Thymus (tissue), 11 donors: ENCODE measurements around the gene THEMIS2. TPM values are rescaled to one million over a fixed set of nuclear protein-coding genes. Genes with fewer than 3 reads are reported as not detected.

ENCODE experiments used
- DNase-seq, 9 donors: peaks; one replicate each; pipeline ENCODE4 v3.0.0-alpha.2; 2013; ENCODE audit warnings: low spot score in 9 of 9, low read depth in 6 of 9, missing footprints in 1 of 9
- H3K27ac ChIP-seq, 2 donors: one replicate each; pipeline ENCODE4 v1.5.1; 2013; ENCODE audit warnings: control low read depth in 1 of 2, low read depth in 1 of 2, low read length in 1 of 2, mild to moderate bottlenecking in 1 of 2, moderate library complexity in 1 of 2
- H3K27me3 ChIP-seq, 2 donors: one replicate each; pipeline ENCODE4 v1.5.1; 2013; ENCODE audit warnings: low read length in 1 of 2; ENCODE audit not compliant: control insufficient read depth in 2 of 2, insufficient read depth in 1 of 2
- H3K36me3 ChIP-seq, 2 donors: one replicate each; pipeline ENCODE4 v1.5.1; 2013; ENCODE audit warnings: low read length in 1 of 2, mild to moderate bottlenecking in 1 of 2, moderate library complexity in 1 of 2; ENCODE audit not compliant: control insufficient read depth in 2 of 2, insufficient read depth in 2 of 2
- H3K4me1 ChIP-seq, 2 donors: one replicate each; pipeline ENCODE4 v1.5.1; 2013; ENCODE audit warnings: low read length in 2 of 2; ENCODE audit not compliant: control insufficient read depth in 2 of 2, insufficient read depth in 2 of 2
- H3K4me3 ChIP-seq, 2 donors: one replicate each; pipeline ENCODE4 v1.5.1; 2013; ENCODE audit warnings: low read length in 2 of 2, control low read depth in 1 of 2, mild to moderate bottlenecking in 1 of 2
- H3K9me3 ChIP-seq, 2 donors: one replicate each; pipeline ENCODE4 v1.5.1; 2013; ENCODE audit warnings: low read length in 1 of 2, mild to moderate bottlenecking in 1 of 2; ENCODE audit not compliant: control insufficient read depth in 2 of 2, insufficient read depth in 1 of 2
- WGBS: extraction: QIAGEN DNeasy Blood & Tissue Kit; methylation state at CpG from one replicate; pipeline ENCODE4 v1.1.7; 2013; 5-methylcytosine and 5-hydroxymethylcytosine counted together
- polyA plus RNA-seq: library from polyadenylated mRNA; stranded (reverse); fragments of 200-250 nt; gene quantifications from one replicate; pipeline ENCODE4 v1.2.3, GENCODE V29; 2013
- total RNA-seq: library from RNA; stranded (reverse); fragments of 120-200 nt; gene quantifications from one replicate; pipeline ENCODE4 v1.2.4, GENCODE V29; 2013
- donor health status: healthy.

Gene THEMIS2
- total and polyA plus RNA-seq, 2 donors: 17.2 to 64.4 TPM

DNA sequence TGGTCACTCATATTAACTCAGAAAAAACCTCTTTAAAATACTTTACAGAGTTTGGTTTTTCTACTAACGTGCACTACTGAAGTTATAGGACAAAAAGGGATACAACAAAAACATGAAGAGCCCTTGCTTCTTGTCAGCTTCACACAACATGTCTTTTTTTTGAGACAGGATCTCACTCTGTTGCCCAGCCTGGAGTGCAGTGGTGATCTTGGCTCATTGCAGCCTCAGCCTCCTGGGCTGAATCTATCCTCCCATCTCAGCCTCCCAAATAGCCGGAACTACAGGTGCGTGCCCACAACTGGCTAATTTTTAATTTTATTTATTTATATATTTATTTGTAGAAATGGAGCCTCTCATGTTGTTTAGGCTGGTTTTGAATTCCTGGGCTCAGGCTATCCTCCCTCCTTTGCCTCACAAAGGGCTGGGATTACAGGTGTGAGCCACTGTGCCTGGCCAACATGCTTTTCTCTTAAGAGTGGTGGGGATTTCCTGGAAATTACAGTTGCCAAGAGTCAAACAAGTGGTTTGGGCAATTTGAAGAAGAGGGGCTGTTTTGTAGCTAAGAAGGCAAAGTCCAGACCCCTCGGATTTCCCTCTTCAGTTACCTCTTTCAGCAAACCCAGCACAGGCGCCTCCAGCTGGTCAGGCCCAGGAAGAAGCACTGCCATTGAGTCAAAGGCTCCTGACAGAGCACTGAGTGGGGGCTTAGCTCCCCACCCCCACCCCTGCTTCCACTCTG is 56.0 kb downstream of the THEMIS2 start:
- H3K27ac ChIP-seq: no peak overlapping the region
- no peaks in the 10 kb centered on the region for H3K36me3 ChIP-seq
- WGBS: 93% methylated on average over 5 of the region's 5 CpGs
- DNase-seq: no peak
- no peaks in the 10 kb centered on the region for H3K27me3 ChIP-seq
- H3K4me3 ChIP-seq: no peak overlapping the region
- H3K9me3 ChIP-seq: no peaks in the 10 kb centered on the region
- H3K4me1 ChIP-seq: peaks cover 0 to 2% of the 10 kb centered on the region in 2 donors

DNA sequence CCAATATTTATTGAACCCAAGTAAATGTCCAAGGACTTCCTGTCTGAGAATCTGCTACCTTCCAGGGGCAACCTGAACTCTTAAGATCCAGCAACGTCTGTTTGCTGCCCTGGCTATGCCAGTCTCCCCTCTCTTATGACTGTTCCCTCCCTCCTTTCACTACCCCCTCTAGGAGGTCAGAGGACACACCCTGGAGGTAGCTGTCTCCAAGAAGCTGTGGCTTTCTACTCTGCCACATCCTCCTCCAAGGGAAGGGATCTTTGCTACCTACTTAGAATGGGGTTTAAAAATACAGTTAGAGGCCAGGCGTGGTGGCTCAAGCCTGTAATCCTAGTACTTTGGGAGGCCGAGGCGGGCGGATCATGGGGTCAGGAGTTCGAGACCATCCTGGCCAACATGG is 58.8 kb downstream of the THEMIS2 start:
- H3K27ac ChIP-seq: no peak overlapping the region
- no peak overlapping the region for H3K4me3 ChIP-seq
- no peaks in the 10 kb centered on the region for H3K9me3 ChIP-seq
- H3K27me3 ChIP-seq: peaks cover 0 to 13% of the 10 kb centered on the region in 2 donors
- WGBS: 97% methylated on average over 6 of the region's 6 CpGs
- no peak for DNase-seq
- H3K4me1 ChIP-seq: peaks cover 4 to 11% of the 10 kb centered on the region in 2 donors
- no peaks in the 10 kb centered on the region for H3K36me3 ChIP-seq

DNA sequence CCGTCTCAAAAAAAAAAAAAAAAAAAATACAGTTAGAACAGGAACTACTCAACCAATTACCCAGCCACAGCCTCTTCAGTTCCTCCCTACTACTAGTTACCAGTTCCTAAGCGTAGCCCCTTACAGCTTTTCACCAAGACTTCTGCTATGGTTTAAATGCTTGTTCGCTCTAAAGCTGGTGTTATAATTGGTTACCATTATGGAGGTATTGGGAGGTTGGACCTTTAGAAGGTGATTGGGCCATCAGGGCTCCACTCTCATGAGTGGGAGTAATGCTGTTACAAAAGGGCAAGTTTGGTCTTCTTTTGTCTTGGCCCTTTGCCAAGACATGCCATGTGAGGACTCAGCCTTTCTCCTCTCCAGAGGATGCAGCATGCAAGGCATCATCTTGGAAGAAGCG is 59.4 kb downstream of the THEMIS2 start:
- no peaks in the 10 kb centered on the region for H3K36me3 ChIP-seq
- H3K4me1 ChIP-seq: peaks cover 4 to 11% of the 10 kb centered on the region in 2 donors
- peaks cover 0 to 13% of the 10 kb centered on the region in 2 donors for H3K27me3 ChIP-seq
- H3K9me3 ChIP-seq: no peaks in the 10 kb centered on the region
- H3K27ac ChIP-seq: no peak overlapping the region
- 76% methylated on average over 4 of the region's 4 CpGs for WGBS
- H3K4me3 ChIP-seq: no peak overlapping the region
- DNase-seq: no peak

DNA sequence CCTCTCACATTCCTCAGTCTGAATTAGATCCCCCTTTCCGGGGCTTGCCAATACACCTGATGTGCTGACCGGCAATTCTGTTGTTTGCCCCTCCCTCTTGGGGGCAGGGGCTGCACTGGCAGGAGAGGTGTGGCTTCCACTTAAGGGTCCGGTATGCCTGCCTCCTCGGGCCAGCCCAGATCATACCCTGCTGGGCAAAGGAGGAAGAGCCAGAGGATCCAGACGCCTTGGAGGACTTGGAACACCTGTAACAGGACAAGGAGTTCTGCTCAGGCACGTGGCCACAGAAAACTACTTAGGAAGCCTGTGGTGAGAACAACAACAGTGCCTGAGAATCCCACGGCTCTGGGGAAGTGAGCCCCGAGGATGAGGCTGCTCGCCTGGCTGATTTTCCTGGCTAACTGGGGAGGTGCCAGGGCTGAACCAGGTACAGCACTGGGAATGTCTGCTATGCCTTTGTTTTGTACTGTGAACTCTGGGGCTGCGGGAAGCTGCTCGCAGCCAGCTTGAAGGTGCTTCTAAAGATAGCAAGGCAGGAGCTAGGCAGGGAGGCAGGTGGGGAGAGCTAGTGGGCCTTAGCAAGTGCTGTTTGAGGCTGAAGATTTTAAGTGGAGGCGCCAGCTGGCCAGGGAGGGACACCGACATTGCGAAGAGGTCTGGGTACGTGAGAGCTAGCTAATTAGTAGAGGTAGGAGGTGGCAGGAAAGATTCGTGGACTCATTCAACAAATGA is 62.6 kb downstream of the THEMIS2 start, which contains the start of gene SMPDL3B:
Gene SMPDL3B, plus strand, starts transcription at position 183 of the 732 bp plus-strand sequence. Its CDS starts 184 bp downstream, at position 367.
- Histone ChIP-seq H3K4me1 (peaks cover 4 to 12% of the 10 kb centered on the region in 2 donors), H3K27ac (no peak within 1 kb of the TSS), H3K27me3 (peaks cover 0 to 13% of the 10 kb centered on the region in 2 donors), H3K9me3 (no peaks in the 10 kb centered on the region), H3K36me3 (no peaks in the 10 kb centered on the region), H3K4me3 (no peak within 1 kb of the TSS)
- DNase-seq: peak in 2 of 9 donors; percentile 10 to 16
- 8% methylated on average over 16 of the region's 16 CpGs for WGBS

DNA sequence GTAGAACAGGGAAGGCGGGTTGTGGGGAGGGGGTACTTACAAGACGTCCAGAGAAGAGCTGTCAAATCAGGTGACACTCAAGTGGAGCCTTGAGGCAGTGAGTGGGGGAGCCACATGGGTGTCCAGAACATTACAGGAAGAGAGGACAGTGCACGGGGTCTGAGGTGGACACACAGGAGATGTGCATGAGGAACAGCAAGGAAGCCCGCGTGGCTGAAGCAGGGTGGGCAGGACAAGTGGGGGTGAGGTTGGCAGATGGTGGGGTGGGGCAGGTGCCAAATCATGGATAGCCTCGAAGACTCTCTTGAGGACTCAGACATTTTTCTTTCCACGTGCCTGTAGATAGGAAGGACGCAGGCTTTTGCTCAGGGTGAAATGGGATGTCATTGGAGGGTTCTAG is 63.4 kb downstream of the THEMIS2 start:
- H3K4me1 ChIP-seq: peaks cover 4 to 15% of the 10 kb centered on the region in 2 donors
- H3K4me3 ChIP-seq: no peak overlapping the region
- 79% methylated on average over 8 of the region's 8 CpGs for WGBS
- no peaks in the 10 kb centered on the region for H3K9me3 ChIP-seq
- no peak overlapping the region for H3K27ac ChIP-seq
- H3K36me3 ChIP-seq: no peaks in the 10 kb centered on the region
- H3K27me3 ChIP-seq: peaks cover 0 to 13% of the 10 kb centered on the region in 2 donors
- DNase-seq: no peak

Other genes with a start within 250 kb of the THEMIS2 start
- 8.4 TPM for gene FGR, start 237.4 kb upstream of the THEMIS2 start, total RNA-seq
- 38.7 TPM for gene FGR, start 237.4 kb upstream of the THEMIS2 start, polyA plus RNA-seq
- gene IFI6, start 200.4 kb upstream of the THEMIS2 start, total RNA-seq: 266 TPM
- gene IFI6, start 200.4 kb upstream of the THEMIS2 start, polyA plus RNA-seq: 231 TPM
- 8.9 TPM for gene FAM76A, start 146.6 kb upstream of the THEMIS2 start, total RNA-seq
- 8.9 TPM for gene FAM76A, start 146.6 kb upstream of the THEMIS2 start, polyA plus RNA-seq
- gene STX12, start 99.3 kb upstream of the THEMIS2 start, total RNA-seq: 16.6 TPM
- 46.7 TPM for gene STX12, start 99.3 kb upstream of the THEMIS2 start, polyA plus RNA-seq
- 47.7 TPM for gene PPP1R8, start 41.8 kb upstream of the THEMIS2 start, total RNA-seq
- 39.7 TPM for gene PPP1R8, start 41.8 kb upstream of the THEMIS2 start, polyA plus RNA-seq
- gene RPA2, start 42.0 kb downstream of the THEMIS2 start, total RNA-seq: 73.5 TPM
- gene RPA2, start 42.0 kb downstream of the THEMIS2 start, polyA plus RNA-seq: 52.9 TPM
- 0.76 TPM for gene SMPDL3B, start 62.5 kb downstream of the THEMIS2 start, total RNA-seq
- gene SMPDL3B, start 62.5 kb downstream of the THEMIS2 start, polyA plus RNA-seq: 1.9 TPM
- 1.3 TPM for gene XKR8, start 87.4 kb downstream of the THEMIS2 start, total RNA-seq
- 5.2 TPM for gene XKR8, start 87.4 kb downstream of the THEMIS2 start, polyA plus RNA-seq
- 10.9 TPM for gene EYA3, start 216.1 kb downstream of the THEMIS2 start, total RNA-seq
- 6.3 TPM for gene EYA3, start 216.1 kb downstream of the THEMIS2 start, polyA plus RNA-seq